ENCODE data around the gene ITGB7.

The ITGB7 gene

GRCh38 chr12:53207042-53207441, at the start of gene ITGB7:
ITGB7 (minus strand) TSS chr12:53207251; CDS start chr12:53200443, 6,808 bp downstream.
- DNase-seq (ENCODE audit: low spot score), result no peak

- no peak for DNase-seq (ENCODE audit: low spot score)
Measured at GRCh38 chr12:53255996-53256395, 48.9 kb upstream of the ITGB7 start.

- no peak for DNase-seq (ENCODE audit: low spot score)
Measured at GRCh38 chr12:53254816-53255545, 47.9 kb upstream of the ITGB7 start.

- DNase-seq (ENCODE audit: low spot score), result no peak
Measured at GRCh38 chr12:53253298-53253697, 46.2 kb upstream of the ITGB7 start.

GRCh38 chr12:53252349-53252916, 45.4 kb upstream of the ITGB7 start:
- DNase-seq (ENCODE audit: low spot score), result peak; percentile 43

- DNase-seq (ENCODE audit: low spot score), result peak; percentile 95
Measured at GRCh38 chr12:53251477-53252348, 44.7 kb upstream of the ITGB7 start.

GRCh38 chr12:53245286-53245685, 38.2 kb upstream of the ITGB7 start:
- no peak for DNase-seq (ENCODE audit: low spot score)

- no peak for DNase-seq (ENCODE audit: low spot score)
Measured at GRCh38 chr12:53244337-53244736, 37.3 kb upstream of the ITGB7 start.

GRCh38 chr12:53241623-53242412, 34.8 kb upstream of the ITGB7 start:
- DNase-seq (ENCODE audit: low spot score), result no peak

GRCh38 chr12:53239643-53240258, 32.7 kb upstream of the ITGB7 start:
- DNase-seq (ENCODE audit: low spot score), result no peak

GRCh38 chr12:53236443-53237111, 29.5 kb upstream of the ITGB7 start:
- DNase-seq (ENCODE audit: low spot score), result no peak

- DNase-seq (ENCODE audit: low spot score), result no peak
Measured at GRCh38 chr12:53235742-53236442, 28.8 kb upstream of the ITGB7 start.

GRCh38 chr12:53235164-53235563, 28.1 kb upstream of the ITGB7 start:
- no peak for DNase-seq (ENCODE audit: low spot score)

GRCh38 chr12:53234271-53234914, 27.3 kb upstream of the ITGB7 start:
- no peak for DNase-seq (ENCODE audit: low spot score)

GRCh38 chr12:53233671-53234121, 26.6 kb upstream of the ITGB7 start:
- no peak for DNase-seq (ENCODE audit: low spot score)

GRCh38 chr12:53232646-53233461, 25.8 kb upstream of the ITGB7 start:
- DNase-seq (ENCODE audit: low spot score), result peak; percentile 74

- DNase-seq (ENCODE audit: low spot score), result peak; percentile 90
Measured at GRCh38 chr12:53231921-53232645, 25.0 kb upstream of the ITGB7 start, which contains the start of gene RARG. RARG (minus strand) TSS chr12:53232209; CDS start chr12:53227545, 4,664 bp downstream.

- no peak for DNase-seq (ENCODE audit: low spot score)
Measured at GRCh38 chr12:53231671-53231920, 24.5 kb upstream of the ITGB7 start.

All from AG08396 (cell line).